SK-N-SH treated with all-trans-retinoic acid at 6 μM for 48 hours (cell line): ENCODE data around the gene DNAH2.

Source experiments
- ATAC-seq: fragments of 200-7000 bp; cut with Tn5 transposase; 3 replicates; pipeline ENCODE4 v1.9.1; 2020; ENCODE audit warnings: mild to moderate bottlenecking, moderate library complexity
- ARNTL ChIP-seq: fragments of 450-650 bp; formaldehyde crosslinking; IDR thresholded peaks from 2 replicates; pipeline ENCODE4 v1.5.0; 2020; ENCODE audit warnings: low read depth, mild to moderate bottlenecking, moderate library complexity, borderline replicate concordance
- BACH2 ChIP-seq: fragments of 250-450 bp; sonication (Bioruptor Pico); IDR thresholded peaks from 2 replicates; pipeline ENCODE4 v1.9.0; 2021; ENCODE audit warnings: mild to moderate bottlenecking, borderline replicate concordance
- CSDC2 ChIP-seq: fragments of 250-450 bp; sonication (Bioruptor Pico); IDR thresholded peaks from 2 replicates; pipeline ENCODE4 v1.5.0; 2020; ENCODE audit warnings: mild to moderate bottlenecking, moderate library complexity
- GLIS3 ChIP-seq: fragments of 250-450 bp; sonication (Bioruptor Pico); IDR thresholded peaks from 2 replicates; pipeline ENCODE4 v1.5.0; 2020; ENCODE audit warnings: mild to moderate bottlenecking, moderate library complexity
- OSR1 ChIP-seq: fragments of 250-450 bp; sonication (Bioruptor Pico); IDR thresholded peaks from 2 replicates; pipeline ENCODE4 v1.8.0; 2022; ENCODE audit warnings: moderate library complexity, mild to moderate bottlenecking, inconsistent platforms
- PPARA ChIP-seq: fragments of 250-450 bp; sonication (Bioruptor Pico); IDR thresholded peaks from 2 replicates; pipeline ENCODE4 v1.5.0; 2020; ENCODE audit warnings: mild to moderate bottlenecking, borderline replicate concordance
- RARB ChIP-seq: fragments of 250-450 bp; sonication (Bioruptor Pico); IDR thresholded peaks from 2 replicates; pipeline ENCODE4 v1.8.0; 2021; ENCODE audit warnings: mild to moderate bottlenecking, moderate library complexity
- SNAI2 ChIP-seq: fragments of 250-450 bp; sonication (Bioruptor Pico); IDR thresholded peaks from 2 replicates; pipeline ENCODE4 v1.5.0; 2020; ENCODE audit warnings: mild to moderate bottlenecking, moderate library complexity
- TCF4 ChIP-seq: fragments of 250-450 bp; sonication (Bioruptor Pico); IDR thresholded peaks from 2 replicates; pipeline ENCODE4 v1.8.0; 2021; ENCODE audit warnings: mild to moderate bottlenecking, moderate library complexity, borderline replicate concordance
- TOX ChIP-seq: fragments of 250-450 bp; sonication (Bioruptor Pico); IDR thresholded peaks from 2 replicates; pipeline ENCODE4 v1.8.0; 2021; ENCODE audit warnings: mild to moderate bottlenecking, moderate library complexity, borderline replicate concordance
- ZC3H10 ChIP-seq: fragments of 250-450 bp; sonication (Bioruptor Pico); IDR thresholded peaks from 2 replicates; pipeline ENCODE4 v1.5.1; 2021; ENCODE audit warnings: mild to moderate bottlenecking, moderate library complexity
- ZFP3 ChIP-seq: fragments of 250-450 bp; sonication (Bioruptor Pico); IDR thresholded peaks from 2 replicates; pipeline ENCODE4 v1.5.0; 2020; ENCODE audit warnings: mild to moderate bottlenecking, moderate library complexity
- ZFP30 ChIP-seq: fragments of 450-650 bp; formaldehyde crosslinking; IDR thresholded peaks from 2 replicates; pipeline ENCODE4 v1.5.0; 2022; ENCODE audit warnings: mild to moderate bottlenecking, moderate library complexity
- ZNF565 ChIP-seq: fragments of 450-650 bp; formaldehyde crosslinking; conservative IDR thresholded peaks from 2 replicates; pipeline ENCODE4 v1.5.0; 2020; ENCODE audit warnings: low read depth, mild to moderate bottlenecking, moderate library complexity
- ZNF70 ChIP-seq: fragments of 450-650 bp; formaldehyde crosslinking; IDR thresholded peaks from 2 replicates; pipeline ENCODE4 v1.5.0; 2020; ENCODE audit warnings: mild to moderate bottlenecking, moderate library complexity
- ZNF8 ChIP-seq: fragments of 450-650 bp; formaldehyde crosslinking; IDR thresholded peaks from 2 replicates; pipeline ENCODE4 v1.5.0; 2020; ENCODE audit warnings: mild to moderate bottlenecking, moderate library complexity
- TF ChIP-seq, protein P1 (sequence below): fragments of 250-450 bp; sonication (Bioruptor Pico); IDR thresholded peaks from 2 replicates; pipeline ENCODE4 v1.8.0; 2021; ENCODE audit warnings: low read depth, mild to moderate bottlenecking, moderate library complexity, borderline replicate concordance
- TF ChIP-seq, protein P2 (sequence below): fragments of 250-450 bp; sonication (Bioruptor Pico); IDR thresholded peaks from 2 replicates; pipeline ENCODE4 v1.5.0; 2020; ENCODE audit warnings: mild to moderate bottlenecking, moderate library complexity
- TF ChIP-seq, protein P3 (sequence below): fragments of 250-450 bp; sonication (Bioruptor Pico); IDR thresholded peaks from 2 replicates; pipeline ENCODE4 v1.8.0; 2020; ENCODE audit warnings: mild to moderate bottlenecking, moderate library complexity, borderline replicate concordance
- TF ChIP-seq, protein P4 (sequence below): fragments of 250-450 bp; sonication (Bioruptor Pico); IDR thresholded peaks from 2 replicates; pipeline ENCODE4 v1.5.1; 2020; ENCODE audit warnings: low read depth, mild to moderate bottlenecking, moderate library complexity
- TF ChIP-seq, protein P5 (sequence below): fragments of 250-450 bp; sonication (Bioruptor Pico); IDR thresholded peaks from 2 replicates; pipeline ENCODE4 v1.5.1; 2021; ENCODE audit warnings: mild to moderate bottlenecking, moderate library complexity

DNAH2 gene

DNA sequence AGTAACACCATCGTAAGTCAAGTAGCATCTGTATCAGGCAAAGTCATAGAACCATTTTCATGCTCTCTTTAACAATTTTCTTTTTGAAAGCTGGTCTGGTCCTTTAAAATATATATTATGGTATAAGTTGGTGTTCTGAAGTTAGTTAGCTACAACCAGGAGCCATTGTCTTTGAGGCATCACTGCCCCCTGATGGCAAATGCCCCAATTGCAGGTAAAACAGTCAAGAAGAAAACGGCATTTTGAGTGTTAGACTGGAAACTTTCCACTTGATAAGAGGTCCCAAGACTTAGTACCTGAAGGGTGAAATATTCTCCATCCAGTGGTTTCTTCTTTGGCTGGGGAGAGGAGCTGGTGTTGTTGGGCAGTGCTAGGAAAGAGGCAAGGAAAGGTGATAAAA is 44.3 kb upstream of the DNAH2 start:
- TF ChIP-seq TOX (no peak), BACH2 (CRISPR knock-in tag) (no peak), ZFP3 (CRISPR knock-in tag) (no peak), ZNF8 (CRISPR knock-in tag) (no peak), ARNTL (CRISPR knock-in tag) (no peak), GLIS3 (no peak), OSR1 (CRISPR knock-in tag) (no peak), ZNF565 (CRISPR knock-in tag) (no peak), ZNF70 (CRISPR knock-in tag) (no peak), ZC3H10 (CRISPR knock-in tag) (no peak), TCF4 (CRISPR knock-in tag) (no peak), ZFP30 (CRISPR knock-in tag) (no peak)
- TF ChIP-seq, protein P1, sequence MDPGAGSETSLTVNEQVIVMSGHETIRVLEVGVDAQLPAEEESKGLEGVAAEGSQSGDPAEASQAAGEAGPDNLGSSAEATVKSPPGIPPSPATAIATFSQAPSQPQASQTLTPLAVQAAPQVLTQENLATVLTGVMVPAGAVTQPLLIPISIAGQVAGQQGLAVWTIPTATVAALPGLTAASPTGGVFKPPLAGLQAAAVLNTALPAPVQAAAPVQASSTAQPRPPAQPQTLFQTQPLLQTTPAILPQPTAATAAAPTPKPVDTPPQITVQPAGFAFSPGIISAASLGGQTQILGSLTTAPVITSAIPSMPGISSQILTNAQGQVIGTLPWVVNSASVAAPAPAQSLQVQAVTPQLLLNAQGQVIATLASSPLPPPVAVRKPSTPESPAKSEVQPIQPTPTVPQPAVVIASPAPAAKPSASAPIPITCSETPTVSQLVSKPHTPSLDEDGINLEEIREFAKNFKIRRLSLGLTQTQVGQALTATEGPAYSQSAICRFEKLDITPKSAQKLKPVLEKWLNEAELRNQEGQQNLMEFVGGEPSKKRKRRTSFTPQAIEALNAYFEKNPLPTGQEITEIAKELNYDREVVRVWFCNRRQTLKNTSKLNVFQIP (CRISPR knock-in tag): no peak
- TF ChIP-seq, protein P2, sequence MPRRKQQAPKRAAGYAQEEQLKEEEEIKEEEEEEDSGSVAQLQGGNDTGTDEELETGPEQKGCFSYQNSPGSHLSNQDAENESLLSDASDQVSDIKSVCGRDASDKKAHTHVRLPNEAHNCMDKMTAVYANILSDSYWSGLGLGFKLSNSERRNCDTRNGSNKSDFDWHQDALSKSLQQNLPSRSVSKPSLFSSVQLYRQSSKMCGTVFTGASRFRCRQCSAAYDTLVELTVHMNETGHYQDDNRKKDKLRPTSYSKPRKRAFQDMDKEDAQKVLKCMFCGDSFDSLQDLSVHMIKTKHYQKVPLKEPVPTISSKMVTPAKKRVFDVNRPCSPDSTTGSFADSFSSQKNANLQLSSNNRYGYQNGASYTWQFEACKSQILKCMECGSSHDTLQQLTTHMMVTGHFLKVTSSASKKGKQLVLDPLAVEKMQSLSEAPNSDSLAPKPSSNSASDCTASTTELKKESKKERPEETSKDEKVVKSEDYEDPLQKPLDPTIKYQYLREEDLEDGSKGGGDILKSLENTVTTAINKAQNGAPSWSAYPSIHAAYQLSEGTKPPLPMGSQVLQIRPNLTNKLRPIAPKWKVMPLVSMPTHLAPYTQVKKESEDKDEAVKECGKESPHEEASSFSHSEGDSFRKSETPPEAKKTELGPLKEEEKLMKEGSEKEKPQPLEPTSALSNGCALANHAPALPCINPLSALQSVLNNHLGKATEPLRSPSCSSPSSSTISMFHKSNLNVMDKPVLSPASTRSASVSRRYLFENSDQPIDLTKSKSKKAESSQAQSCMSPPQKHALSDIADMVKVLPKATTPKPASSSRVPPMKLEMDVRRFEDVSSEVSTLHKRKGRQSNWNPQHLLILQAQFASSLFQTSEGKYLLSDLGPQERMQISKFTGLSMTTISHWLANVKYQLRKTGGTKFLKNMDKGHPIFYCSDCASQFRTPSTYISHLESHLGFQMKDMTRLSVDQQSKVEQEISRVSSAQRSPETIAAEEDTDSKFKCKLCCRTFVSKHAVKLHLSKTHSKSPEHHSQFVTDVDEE: no peak
- TF ChIP-seq, protein P3, sequence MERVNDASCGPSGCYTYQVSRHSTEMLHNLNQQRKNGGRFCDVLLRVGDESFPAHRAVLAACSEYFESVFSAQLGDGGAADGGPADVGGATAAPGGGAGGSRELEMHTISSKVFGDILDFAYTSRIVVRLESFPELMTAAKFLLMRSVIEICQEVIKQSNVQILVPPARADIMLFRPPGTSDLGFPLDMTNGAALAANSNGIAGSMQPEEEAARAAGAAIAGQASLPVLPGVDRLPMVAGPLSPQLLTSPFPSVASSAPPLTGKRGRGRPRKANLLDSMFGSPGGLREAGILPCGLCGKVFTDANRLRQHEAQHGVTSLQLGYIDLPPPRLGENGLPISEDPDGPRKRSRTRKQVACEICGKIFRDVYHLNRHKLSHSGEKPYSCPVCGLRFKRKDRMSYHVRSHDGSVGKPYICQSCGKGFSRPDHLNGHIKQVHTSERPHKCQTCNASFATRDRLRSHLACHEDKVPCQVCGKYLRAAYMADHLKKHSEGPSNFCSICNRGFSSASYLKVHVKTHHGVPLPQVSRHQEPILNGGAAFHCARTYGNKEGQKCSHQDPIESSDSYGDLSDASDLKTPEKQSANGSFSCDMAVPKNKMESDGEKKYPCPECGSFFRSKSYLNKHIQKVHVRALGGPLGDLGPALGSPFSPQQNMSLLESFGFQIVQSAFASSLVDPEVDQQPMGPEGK (CRISPR knock-in tag): no peak
- ATAC-seq: no peak

DNA sequence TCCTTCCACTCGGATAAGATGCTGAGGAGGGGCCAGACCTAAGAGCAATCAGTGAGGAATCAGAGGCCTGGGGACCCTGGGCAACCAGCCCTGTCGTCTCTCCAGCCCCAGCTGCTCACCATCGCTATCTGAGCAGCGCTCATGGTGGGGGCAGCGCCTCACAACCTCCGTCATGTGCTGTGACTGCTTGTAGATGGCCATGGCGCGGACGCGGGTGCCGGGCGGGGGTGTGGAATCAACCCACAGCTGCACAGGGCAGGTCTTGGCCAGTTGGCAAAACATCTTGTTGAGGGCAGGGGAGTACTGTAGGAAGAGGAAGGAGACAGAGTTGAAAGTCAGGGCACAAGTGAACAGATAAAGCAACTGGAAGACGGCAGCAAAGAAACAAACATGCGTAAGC is 42.6 kb upstream of the DNAH2 start:
- TF ChIP-seq, protein P4, sequence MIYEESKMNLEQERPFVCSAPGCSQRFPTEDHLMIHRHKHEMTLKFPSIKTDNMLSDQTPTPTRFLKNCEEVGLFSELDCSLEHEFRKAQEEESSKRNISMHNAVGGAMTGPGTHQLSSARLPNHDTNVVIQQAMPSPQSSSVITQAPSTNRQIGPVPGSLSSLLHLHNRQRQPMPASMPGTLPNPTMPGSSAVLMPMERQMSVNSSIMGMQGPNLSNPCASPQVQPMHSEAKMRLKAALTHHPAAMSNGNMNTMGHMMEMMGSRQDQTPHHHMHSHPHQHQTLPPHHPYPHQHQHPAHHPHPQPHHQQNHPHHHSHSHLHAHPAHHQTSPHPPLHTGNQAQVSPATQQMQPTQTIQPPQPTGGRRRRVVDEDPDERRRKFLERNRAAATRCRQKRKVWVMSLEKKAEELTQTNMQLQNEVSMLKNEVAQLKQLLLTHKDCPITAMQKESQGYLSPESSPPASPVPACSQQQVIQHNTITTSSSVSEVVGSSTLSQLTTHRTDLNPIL (CRISPR knock-in tag): no peak
- TF ChIP-seq ZC3H10 (CRISPR knock-in tag) (no peak), RARB (CRISPR knock-in tag) (no peak), ZFP30 (CRISPR knock-in tag) (no peak), TOX (no peak), TCF4 (CRISPR knock-in tag) (no peak), SNAI2 (CRISPR knock-in tag) (no peak), CSDC2 (CRISPR knock-in tag) (no peak), ZNF8 (CRISPR knock-in tag) (no peak), BACH2 (CRISPR knock-in tag) (no peak), ZFP3 (CRISPR knock-in tag) (no peak), OSR1 (CRISPR knock-in tag) (no peak), PPARA (CRISPR knock-in tag) (no peak), ZNF565 (CRISPR knock-in tag) (no peak), ARNTL (CRISPR knock-in tag) (no peak), GLIS3 (no peak)
- TF ChIP-seq, protein P2: no peak
- TF ChIP-seq, protein P3 (CRISPR knock-in tag): no peak
- TF ChIP-seq, protein P1 (CRISPR knock-in tag): no peak
- TF ChIP-seq, protein P5, sequence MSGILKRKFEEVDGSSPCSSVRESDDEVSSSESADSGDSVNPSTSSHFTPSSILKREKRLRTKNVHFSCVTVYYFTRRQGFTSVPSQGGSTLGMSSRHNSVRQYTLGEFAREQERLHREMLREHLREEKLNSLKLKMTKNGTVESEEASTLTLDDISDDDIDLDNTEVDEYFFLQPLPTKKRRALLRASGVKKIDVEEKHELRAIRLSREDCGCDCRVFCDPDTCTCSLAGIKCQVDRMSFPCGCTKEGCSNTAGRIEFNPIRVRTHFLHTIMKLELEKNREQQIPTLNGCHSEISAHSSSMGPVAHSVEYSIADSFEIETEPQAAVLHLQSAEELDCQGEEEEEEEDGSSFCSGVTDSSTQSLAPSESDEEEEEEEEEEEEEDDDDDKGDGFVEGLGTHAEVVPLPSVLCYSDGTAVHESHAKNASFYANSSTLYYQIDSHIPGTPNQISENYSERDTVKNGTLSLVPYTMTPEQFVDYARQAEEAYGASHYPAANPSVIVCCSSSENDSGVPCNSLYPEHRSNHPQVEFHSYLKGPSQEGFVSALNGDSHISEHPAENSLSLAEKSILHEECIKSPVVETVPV (CRISPR knock-in tag): no peak
- no peak for ATAC-seq
